Inflammatory macrophage treated with lipopolysaccharide for 1 hour (primary cell): ENCODE results near the gene FNIP2.
"Not testable (repeated sequence)": the region's sequence is repeated elsewhere in the genome, so short reads cannot be mapped to it uniquely, and the experiment has no call there.

Source experiments
- DNase-seq, 2 donors: peaks; one replicate each; pipeline ENCODE4 v3.0.0-alpha.2; 2020 to 2022

Gene FNIP2

DNA sequence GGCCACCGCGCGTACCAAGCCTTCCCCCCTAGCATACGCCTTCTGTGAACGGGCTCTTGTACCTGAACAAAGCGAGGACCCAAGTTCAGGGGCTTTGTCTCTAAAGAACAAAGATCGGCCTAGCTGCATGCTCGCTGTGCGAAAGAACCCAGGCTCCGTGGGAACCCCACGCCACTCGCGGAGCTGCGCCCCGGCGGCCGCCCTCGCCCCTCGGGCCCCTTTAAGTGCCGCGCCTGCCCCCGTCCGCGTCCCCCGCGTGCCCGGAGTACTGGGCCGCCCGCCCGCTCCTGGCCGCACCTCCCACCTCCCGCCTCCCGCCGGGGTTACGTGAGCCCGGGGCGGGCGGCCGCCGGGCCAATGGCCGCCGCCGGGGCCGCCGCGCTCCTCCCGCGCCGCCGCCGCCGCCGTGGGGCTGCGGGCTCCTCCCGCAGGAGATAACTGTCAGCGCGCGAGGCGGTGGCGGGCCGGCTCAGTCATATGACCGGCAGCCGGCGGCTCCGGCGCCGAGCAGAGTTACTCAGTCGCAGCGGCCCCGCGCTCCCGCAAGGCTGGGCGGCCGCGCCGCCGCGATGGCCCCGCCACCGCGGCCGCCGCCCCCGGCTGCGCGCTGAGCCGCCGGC is at the start of gene FNIP2:
FNIP2 (plus strand) TSS at position 472 of the 620 bp plus-strand sequence. CDS start 187 bp downstream, outside the sequence.
- DNase-seq, result peak; percentile 72 to 74

DNA sequence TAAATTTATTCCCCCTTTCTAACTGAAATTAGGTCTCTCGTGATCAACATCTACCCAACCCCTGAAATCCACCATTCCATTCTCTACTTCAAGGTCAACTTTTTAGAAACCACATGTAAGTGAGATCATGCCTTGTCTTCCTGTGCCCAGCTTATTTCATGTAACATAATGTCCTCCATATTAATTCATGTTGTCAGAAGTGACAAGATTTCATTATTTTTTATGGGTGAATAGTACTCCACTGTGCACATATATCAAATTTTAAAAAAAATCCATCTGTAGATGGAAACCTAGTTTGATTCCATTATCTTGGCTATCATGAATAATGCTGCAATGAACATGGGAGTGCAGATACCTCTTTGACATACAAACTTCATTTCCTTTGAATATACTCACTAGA is 47.1 kb upstream of the FNIP2 start:
- DNase-seq, result no peak

DNA sequence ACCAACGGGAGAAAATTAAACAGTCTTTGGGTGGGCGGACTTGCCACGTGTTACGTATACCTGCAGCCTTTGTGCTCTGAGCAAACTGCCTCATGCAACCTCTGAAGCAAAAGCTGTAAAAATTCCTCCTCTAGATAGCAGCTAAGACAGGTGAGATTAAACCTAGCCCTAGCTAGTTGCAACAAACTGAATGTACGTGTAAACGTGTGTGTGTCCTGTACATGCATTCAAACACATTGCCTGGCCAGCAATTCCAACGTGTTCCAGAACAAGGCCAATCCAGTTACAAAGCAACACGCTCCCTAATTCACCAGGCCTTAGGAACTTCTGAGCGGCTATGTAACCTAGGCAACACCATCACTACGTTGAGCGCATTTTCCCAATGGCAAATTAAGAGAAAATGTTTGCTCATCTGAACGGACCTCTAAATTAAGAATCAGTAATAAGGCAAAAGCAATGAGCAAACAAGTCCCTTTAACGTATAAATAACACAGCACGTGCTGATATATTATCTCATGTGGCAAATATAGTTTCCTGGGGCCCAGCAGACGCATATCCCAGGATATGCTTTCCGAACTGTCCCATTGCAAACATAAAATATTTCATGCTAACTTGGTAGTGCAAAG is 46.4 kb upstream of the FNIP2 start:
- peak in 1 of 2 donors; percentile 25 for DNase-seq

DNA sequence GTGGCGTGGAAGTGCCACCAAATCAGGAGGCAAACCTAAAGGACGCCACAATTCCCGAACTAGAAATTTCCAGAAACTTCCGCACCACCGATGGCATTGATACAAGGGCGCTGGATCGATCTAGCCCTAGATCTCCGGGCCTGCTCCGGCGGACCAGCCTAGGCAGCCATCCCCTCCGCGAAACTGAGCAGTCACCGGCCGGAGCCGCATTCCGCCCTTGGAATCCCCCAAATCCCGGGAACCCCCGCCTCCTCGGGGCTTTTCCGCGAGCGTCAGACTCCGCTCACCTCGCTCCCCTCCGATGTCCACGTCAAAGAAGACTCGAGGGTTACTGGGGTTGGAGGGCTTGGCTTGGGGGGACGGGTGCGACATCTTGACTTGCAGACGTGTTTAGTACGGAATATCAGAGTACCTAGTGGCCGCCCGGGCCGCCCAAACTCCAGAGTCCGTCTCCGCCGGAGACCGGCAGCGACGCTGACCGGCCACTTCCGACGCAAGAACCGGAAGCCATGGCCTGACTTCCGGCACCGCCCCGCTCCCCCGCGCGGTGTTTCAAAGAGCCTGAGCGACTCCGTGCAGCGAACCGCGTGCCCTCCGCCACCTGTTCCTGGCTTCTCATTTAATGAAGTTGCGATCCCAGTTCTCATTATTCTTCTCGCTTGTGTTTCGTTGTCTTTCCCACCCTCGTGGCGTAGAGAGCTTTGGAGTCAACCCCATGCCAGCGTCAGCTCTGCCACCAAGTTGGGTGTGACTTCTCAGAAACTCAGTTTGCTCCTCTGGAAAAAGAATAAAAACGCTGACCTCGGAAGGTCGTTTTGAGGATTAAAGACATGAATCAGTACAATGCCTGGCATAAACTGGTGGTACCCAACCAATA is 45.7 kb upstream of the FNIP2 start, which contains the start of gene PPID:
PPID (minus strand) TSS at position 480 of the 877 bp plus-strand sequence; CDS start at position 372, 108 bp downstream.
- peak; percentile 89 to 91 for DNase-seq

DNA sequence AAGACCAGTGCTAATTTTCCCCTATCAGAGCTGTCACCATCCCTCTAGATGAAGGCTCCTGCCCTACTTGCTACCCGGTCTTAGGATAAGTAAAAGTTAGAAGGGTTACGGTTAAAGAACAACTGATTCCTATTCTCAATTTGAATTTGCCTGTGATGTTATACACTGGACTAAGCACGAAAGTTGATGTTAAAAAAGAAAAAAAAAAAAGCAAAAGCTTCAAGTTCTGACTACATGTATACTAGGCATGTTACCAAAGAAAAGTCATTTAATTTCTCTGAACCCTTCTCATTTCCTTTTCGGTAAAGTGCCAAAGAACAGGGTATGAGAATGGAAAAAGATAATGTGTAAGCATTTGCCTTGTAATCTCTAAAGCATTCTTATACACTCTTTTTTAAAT is 44.2 kb upstream of the FNIP2 start:
- no peak for DNase-seq

DNA sequence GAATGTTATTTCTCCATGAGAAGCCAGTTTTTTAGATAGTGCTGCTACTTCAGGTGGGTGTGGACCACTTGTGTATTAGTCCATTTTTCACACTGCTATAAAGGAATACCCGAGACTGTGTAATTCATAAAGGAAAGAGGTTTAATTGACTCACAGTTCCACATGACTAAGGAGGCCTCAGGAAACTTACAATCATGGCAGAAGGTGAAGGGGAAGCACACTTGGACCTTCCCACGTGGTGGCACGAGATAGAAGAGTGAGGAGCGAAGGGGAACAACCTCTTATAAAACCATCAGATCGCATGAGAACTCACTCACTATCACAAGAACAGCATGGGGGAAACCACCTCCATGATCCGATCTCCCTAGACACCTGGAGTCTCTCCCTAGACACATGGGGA is 42.2 kb upstream of the FNIP2 start:
- peak; percentile 14 to 56 for DNase-seq

DNA sequence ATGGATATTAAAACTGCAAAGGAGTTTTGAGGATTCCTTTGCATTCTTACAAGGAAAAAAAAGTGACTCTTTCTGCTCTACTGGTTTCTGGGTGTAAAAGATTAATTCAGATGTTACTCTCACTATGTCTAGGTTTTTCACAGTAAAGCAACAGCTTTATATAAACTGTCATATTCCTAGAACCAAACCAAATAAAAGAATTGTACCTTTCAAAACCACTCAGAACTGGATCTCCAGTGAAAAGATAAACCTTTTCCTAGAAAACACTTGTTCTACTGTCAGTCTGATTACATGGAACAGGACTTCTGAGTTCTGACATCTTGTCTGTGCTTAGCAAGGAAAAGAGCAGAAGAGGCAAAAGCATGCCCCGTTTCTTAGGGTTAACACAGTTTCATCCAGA is 40.6 kb upstream of the FNIP2 start:
- no peak for DNase-seq

DNA sequence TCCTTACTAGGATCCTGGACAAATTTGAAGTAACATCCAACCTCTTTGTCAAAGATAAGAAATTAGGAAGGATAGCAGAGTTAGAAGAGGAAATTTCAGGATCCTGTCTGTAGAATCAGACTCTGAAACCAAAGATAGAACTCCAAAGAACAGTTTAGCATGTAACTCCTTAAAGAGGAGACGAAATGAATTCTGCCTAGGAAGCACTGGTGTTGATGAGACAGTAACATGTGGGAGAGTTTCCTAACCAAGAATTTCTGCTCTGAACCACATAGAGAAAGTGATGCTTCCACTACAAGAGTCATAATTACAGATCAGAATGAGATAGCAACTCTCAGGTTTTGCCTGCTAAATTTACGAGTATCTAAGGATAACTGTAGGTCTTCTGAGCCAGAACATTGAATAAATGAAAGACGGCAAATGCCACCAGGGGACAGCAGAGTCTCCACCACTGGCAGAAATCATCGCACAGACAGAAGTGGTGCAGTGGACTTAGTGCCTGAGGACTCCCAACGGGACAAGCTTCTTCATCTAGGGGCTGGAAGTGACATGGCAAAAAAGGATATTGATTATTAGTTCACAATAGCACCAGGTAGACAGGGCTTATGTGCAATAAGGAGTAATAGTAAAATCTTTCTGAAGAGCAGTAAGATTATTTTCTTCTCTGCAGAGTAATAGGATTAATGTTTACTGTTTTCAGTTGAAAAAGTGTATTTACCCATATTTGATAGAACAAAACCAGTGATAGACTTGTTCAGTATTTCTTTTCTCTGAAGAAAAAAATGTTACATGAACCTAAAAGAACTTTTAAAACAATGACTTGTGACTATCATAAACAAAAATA is 38.9 kb upstream of the FNIP2 start:
- peak; percentile 59 to 74 for DNase-seq

DNA sequence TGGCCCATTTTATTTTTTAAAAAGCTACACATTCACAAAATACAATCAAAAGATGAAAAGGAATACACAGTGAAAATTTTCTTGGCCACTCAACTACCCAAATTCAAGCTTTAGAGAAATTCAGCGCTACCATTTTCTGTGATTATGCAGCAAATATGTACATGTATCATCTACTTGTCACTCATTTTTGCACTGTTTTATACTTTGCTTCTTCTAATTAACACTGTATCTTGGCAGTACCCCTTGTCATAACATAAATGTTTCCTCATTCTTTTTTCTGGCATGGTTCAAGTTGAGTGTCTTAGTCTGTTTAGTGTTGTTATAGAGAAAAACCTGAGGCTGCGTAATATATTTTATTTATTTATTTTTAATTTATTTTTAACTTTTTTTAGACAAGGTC is 30.0 kb upstream of the FNIP2 start:
- DNase-seq, result no peak

DNA sequence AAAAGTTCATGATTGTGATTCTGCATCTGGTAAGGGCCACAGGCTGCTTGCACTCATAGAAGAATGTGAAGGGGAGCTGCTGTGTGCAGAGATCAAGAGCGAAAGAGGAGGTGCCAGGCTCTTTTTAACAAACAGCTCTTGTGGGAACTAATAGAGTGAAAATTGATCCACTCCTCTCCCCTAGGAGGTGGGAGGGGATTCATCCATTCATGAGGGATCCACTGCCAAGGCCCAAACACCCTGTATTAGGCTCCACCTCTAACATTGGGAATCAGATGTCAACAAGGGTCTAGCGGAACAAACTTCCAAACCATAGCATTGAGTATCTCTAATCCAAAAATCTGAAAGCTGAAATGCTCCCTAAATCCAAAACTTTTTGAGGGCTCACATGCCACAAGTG is 29.2 kb upstream of the FNIP2 start:
- no peak for DNase-seq

DNA sequence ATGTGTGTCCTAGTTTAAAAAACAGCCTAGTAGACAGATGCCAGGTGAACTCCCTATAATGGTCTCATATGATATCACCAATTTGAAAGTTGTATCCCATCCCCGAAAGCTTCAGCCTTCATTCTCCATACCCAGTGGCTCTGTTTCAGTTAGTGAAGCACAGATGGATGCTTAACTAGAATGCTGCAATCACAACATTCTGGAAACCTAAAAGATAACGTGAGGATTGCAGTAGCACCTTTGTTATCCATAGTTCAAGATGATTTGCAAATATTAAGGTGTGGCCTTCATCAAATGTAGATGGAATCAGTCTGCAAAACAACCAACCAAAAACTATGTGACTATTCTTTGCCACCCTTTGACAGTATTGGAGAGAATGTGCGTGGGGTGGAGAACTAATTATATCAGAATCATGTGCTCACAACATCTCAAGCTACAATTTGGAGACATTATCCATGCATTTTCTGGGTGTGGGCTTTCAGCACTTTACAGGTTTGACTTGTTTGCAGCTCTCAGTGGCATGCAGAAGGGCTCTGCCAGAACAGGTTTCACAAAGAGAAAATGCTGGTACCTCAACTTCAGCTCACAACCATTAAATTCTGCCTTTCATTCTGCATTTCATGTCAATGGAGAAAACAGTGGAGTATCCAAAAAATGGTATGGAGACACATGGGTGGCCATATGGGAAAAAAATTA is 27.4 kb upstream of the FNIP2 start:
- DNase-seq, result no peak

DNA sequence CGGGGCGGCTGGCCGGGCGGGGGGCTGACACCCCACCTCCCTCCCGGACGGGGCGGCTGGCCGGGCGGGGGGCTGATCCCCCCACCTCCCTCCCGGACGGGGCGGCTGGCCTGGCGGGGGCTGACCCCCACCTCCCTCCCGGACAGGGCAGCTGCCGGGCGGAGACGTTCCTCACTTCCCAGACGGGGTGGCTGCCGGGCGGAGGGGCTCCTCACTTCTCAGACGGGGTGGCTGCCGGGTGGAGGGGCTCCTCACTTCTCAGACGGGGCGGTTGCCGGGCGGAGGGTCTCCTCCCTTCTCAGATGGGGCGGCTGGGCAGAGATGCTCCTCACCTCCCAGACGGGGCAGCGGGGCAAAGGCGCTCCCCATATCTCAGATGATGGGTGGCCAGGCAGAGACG is 22.3 kb upstream of the FNIP2 start:
- not testable (repeated sequence) for DNase-seq

DNA sequence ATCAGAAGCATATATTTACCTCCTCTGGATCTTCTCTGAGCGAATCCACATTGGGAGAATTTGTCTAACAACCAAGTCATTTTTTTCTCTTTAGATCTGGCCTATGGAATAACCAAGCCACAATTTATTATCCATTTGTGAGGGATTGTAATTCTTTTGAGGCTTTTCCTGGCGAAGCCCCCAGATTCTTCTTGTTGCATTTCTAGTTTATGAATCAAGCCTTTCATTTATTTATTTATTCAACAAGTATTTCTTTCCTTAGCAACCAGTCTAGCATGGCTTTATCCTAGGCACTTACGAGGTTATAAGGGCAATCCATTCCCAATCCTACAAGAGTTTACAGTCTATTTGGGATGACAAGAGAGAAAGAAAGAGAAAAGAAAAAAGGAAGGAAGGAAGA is 18.4 kb upstream of the FNIP2 start:
- DNase-seq, result no peak

DNA sequence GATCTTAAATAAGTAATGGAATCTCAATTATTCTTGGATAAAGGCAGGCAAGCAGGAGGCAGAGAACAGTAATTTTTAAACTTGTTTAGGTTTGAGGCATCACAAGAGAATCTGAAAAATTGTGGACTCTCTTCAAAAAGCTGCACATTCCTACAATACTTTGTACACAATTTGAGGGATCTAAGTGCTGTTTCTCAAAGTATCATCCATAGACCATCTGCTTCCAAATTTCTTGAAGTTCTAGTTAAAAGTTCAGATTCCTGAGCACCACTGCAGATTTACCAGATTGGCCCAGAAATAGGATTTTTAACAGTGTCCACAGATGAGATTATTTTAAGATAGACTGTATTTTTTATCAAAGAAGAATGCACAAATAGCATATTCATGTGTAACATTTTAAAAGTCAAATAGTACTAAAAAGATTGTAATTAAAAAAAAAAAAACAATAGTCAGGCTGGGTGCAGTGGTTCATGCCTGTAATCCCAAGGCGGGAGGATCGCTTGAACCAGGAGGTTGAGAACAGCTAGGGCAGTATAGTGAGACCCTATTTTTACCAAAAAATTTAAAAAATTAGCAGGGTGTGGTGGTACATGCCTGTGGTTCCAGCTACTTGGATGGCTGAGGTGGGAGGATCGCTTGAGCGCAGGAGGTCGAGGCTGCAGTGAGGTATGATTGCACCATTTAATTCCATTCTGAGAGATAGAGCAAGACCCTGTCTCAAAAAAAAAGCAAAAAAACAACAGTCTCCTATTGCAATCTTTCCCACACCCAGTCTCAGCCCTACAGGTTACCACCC is 14.2 kb upstream of the FNIP2 start:
- no peak for DNase-seq

DNA sequence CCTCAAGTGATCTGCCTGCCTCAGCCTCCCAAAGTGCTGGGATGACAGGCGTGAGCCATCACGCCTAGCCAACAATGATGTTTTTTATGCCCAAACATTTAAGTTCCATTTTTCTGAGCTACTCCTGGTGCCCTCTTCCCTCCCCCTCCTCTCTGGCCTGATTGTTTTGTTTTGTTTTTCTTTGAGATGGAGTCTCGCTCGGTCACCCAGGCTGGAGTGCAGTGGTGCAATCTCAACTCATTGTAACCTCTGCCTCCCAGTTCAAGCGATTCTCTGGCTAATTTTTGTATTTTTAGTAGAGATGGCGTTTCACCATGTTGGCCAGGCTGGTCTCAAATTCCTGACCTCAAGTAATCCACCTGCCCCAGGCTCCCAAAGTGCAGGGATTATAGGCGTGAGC is 13.0 kb upstream of the FNIP2 start:
- DNase-seq, result not testable (repeated sequence)

DNA sequence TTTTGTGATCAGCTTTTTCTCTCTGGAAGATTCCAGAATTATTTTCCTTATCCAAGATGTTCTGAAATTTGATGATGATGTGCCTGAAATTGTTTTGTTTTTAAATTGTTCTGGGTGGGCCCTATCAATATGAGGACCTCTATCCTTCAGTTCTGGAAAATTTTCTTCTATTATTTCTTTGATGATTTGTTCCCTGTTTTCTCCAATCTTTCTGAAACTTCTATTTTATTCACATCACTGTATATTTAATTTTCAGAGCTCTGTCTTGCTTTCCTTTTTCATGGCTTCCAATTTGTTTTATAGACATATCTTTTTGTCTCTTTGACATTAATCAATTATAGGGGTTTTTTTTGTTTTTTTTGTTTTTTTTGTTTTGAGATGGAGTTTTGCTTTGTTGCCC is 12.2 kb upstream of the FNIP2 start:
- DNase-seq, result no peak

DNA sequence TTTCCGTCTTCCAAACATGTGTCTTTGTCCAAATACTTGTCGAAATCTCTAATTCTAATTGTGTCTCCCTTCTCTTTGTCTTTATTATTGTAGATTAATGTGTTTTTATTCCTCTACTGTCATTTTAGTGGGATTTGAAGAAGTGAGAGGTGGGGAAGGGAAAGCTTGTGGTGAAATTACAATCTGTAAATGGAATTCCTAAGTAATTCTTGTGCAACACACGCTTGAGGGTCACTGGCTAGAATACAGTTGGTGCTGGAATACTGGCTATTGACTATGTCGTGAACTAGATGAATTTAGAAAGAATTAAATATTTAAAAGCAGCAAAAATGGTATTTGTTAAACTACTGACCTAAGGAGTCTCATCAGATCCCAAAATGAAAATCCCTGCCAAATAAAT is 10.7 kb upstream of the FNIP2 start:
- DNase-seq, result no peak

DNA sequence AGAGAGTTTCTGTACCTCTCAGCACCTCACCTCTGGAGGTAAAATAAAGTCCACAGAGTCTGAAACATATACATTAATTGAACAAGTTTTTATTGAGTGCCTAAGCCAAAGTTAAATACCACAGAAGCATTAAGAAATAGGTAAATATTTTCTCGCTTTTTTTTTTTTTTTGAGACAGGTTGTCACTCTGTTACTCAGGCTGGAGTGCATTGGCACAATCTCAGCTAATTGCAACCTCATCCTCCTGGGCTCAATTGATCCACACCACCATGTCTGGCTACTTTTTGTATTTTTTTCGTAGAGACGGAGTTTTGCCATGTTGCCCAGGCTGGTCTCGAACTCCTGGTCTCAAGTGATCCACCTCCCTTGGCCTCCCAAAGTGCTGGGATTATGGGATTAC is 10.1 kb upstream of the FNIP2 start:
- no peak for DNase-seq

DNA sequence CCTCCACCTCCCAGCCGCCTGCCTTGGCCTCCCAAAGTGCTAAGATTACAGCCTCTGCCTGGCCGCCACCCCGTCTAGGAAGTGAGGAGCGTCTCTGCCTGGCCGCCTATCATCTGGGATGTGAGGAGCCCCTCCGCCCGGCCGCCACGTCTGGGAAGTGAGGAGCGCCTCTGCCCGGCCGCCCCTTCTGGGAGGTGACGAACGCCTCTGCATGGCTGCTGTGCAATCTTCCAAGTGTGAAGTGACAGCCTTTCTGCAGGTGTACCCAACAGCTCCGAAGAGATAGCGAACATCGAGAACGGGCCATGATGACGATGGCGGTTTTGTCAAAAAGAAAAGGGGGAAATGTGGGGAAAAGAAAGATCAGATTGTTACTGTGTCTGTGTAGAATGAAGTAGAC is 9.3 kb upstream of the FNIP2 start:
- not testable (repeated sequence) for DNase-seq

DNA sequence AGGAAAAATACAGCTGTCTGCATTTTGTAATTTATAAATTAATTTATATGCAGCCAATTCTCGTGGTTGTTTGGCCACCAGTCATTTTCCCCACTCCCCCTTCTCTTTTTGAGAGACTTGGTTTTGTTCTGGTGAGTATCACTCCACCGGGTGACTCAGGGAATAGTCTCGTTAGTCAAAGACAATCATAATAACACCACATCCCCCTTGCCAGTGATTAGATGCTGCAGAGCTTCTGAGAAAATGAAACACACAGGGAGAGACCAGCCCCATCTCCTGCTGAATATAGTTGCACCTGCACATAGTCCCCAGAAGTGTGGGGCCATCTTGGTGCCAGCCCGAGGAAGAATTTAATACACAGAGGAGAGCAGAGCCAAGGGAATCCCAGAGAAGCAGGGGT is 8.0 kb upstream of the FNIP2 start:
- no peak for DNase-seq

DNA sequence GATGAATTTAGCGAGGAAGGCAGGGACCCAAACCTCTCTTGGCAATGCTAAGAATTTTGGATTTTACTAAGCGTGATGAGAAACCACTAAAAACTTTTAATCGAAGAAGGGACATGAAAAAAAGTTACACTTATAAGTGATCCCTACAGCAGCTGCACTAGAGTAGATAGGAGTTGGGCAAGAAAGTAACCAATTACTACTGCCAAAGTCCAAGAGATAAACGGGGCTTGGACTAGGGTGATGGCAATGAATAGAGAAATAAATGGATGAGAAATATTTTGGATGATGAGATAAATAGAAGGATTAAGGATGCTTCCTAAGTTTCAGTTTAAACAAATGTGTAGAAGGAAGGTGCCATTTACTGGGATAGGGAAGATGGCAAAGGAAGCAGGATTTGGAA is 6.3 kb upstream of the FNIP2 start:
- no peak for DNase-seq
